HL-60 (cell line): ENCODE data around the gene SOAT2.

Experiments used
- DNase-seq, 2 experiments: peaks; one replicate each; pipeline ENCODE4 v3.0.0-alpha.2; 2010 to 2020; ENCODE audit warnings: low read depth in 1 of 2, low spot score in 1 of 2
- H3K27ac ChIP-seq: fragments of 250-450 bp; sonication (Bioruptor Pico); replicated peaks from 2 replicates; pipeline ENCODE4 v1.5.1; 2020; ENCODE audit warnings: mild to moderate bottlenecking, moderate library complexity
- H3K27me3 ChIP-seq: fragments of 250-450 bp; sonication (Bioruptor Pico); 2 replicates; pipeline ENCODE4 v1.5.1; 2021; ENCODE audit warnings: mild to moderate bottlenecking, moderate library complexity; ENCODE audit not compliant: insufficient read depth, poor library complexity, severe bottlenecking
- H3K4me3 ChIP-seq: replicated peaks from 2 replicates; pipeline ENCODE4 v1.5.1; 2011; ENCODE audit warnings: mild to moderate bottlenecking, control low read depth, low read length; ENCODE audit not compliant: insufficient read depth
- CTCF ChIP-seq: IDR thresholded peaks from one replicate; pipeline ENCODE4 v1.5.1; 2011; ENCODE audit warnings: low read length, control low read depth, inconsistent platforms; ENCODE audit not compliant: insufficient read depth
- GABPA ChIP-seq: IDR thresholded peaks from 2 replicates; pipeline ENCODE4 v1.6.1; 2012; ENCODE audit warnings: low read depth
- POLR2AphosphoS5 ChIP-seq: IDR thresholded peaks from 2 replicates; pipeline ENCODE4 v1.6.1; 2012; ENCODE audit warnings: low read depth
- REST ChIP-seq: IDR thresholded peaks from 2 replicates; pipeline ENCODE4 v1.6.1; 2012; ENCODE audit warnings: low read depth; ENCODE audit not compliant: insufficient replicate concordance
- SPI1 ChIP-seq: IDR thresholded peaks from 2 replicates; pipeline ENCODE4 v1.6.1; 2012; ENCODE audit warnings: low read depth, mild to moderate bottlenecking, borderline replicate concordance

Gene SOAT2

DNA sequence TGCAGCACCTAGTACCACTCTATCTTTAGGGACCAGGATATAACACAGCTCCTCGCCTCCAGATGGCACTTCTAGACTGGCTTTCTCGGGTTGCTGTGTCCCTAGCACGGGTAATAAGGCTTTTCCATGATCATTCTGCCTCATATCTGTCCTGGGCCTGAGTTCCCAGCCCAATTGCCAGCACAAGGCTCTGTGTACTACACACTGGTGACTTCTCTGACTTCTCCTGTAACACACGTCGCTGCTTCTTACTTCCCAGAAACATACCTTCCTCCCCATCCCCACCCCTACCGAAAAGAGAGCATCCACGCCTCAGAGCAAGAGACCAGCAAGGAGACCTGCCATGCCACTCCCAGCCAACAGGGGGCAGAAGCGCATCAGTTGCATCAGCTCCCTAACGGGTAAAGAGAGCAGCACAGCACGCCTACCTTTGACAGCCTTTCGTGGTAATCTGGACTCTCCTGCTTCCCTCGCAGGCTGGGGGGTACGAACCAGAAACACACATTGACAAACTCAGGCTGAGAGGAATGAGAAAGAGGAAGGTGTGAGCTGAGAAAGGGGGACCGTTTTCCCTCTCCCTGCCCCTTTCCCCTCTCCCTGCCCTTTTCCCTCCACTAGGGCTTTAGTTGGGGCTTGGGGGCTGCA lies 56.0 kb downstream of the SOAT2 start:
- TF ChIP-seq CTCF = peak; percentile 100
- no peak for TF ChIP-seq GABPA
- TF ChIP-seq POLR2AphosphoS5 = 0 out of 2 replicates have a peak, but pooled peaks have one; percentile 53
- no peak overlapping the region for H3K4me3 ChIP-seq
- peak; percentile 69 to 90 for DNase-seq

GRCh38 chr12:53160000-53160399 lies 56.7 kb downstream of the SOAT2 start:
- H3K27me3 ChIP-seq = no peaks in the 10 kb centered on the region
- H3K27ac ChIP-seq = no peak overlapping the region
- DNase-seq = no peak
- TF ChIP-seq SPI1 (no peak), CTCF (no peak), REST (no peak)
- no peak overlapping the region for H3K4me3 ChIP-seq

More for the DNA sequence above, 56.0 kb downstream of the SOAT2 start:
- Histone ChIP-seq H3K27me3 (no peaks in the 10 kb centered on the region), H3K27ac (no peak overlapping the region)

DNA sequence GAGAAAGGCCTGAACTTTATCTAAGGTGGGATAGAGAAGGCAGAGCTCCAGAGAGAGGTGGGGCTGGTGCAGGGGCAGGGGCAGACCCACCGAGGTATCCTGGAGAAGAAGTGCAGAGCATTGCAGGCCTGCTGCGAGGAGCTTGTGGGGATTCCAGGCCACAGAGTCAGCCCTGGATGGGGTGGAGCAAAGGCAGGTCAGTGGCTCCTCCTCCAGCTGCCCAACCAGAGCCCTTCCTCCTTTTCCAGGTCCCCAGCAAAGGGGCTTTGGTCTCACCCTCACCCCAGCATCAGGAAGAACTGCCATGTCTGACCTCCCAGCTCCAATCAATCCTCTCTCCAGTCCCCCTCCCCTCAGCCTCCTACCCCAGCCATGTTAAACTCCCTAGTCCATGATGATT lies 57.4 kb downstream of the SOAT2 start:
- H3K4me3 ChIP-seq = no peak overlapping the region
- no peak for TF ChIP-seq SPI1
- no peak for TF ChIP-seq REST
- TF ChIP-seq POLR2AphosphoS5 = no peak
- TF ChIP-seq GABPA = no peak
- TF ChIP-seq CTCF = no peak
- H3K27me3 ChIP-seq = no peaks in the 10 kb centered on the region
- no peak for DNase-seq
- H3K27ac ChIP-seq = no peak overlapping the region
